Progenitor cell of endocrine pancreas (in vitro differentiated cells): ENCODE results near the gene NID1. TPM values are rescaled to one million over a fixed set of nuclear protein-coding genes. Genes with fewer than 3 reads are reported as not detected.
"Not testable (repeated sequence)": the region's sequence is repeated elsewhere in the genome, so short reads cannot be mapped to it uniquely, and the experiment has no call there.

Experiments used
- DNase-seq: peaks from one replicate; pipeline ENCODE4 v3.0.0; 2021; ENCODE audit warnings: low spot score; ENCODE audit not compliant: unreplicated experiment
- H3K27ac Mint-ChIP-seq: 2 replicates; pipeline ENCODE4 v1.8.0; 2021; ENCODE audit warnings: mild to moderate bottlenecking, moderate library complexity, mixed read lengths
- H3K27me3 Mint-ChIP-seq: 2 replicates; pipeline ENCODE4 v1.8.0; 2021; ENCODE audit warnings: mixed read lengths
- H3K36me3 Mint-ChIP-seq: 2 replicates; pipeline ENCODE4 v1.8.0; 2022; ENCODE audit warnings: mixed read lengths; ENCODE audit not compliant: insufficient read depth
- H3K4me1 Mint-ChIP-seq: 2 replicates; pipeline ENCODE4 v1.8.0; 2021; ENCODE audit warnings: low read depth, mixed read lengths
- H3K4me3 Mint-ChIP-seq: 2 replicates; pipeline ENCODE4 v1.8.0; 2021; ENCODE audit warnings: low read depth, mild to moderate bottlenecking, moderate library complexity, mixed read lengths
- H3K9me3 Mint-ChIP-seq: 2 replicates; pipeline ENCODE4 v1.8.0; 2021; ENCODE audit warnings: low read depth, mixed read lengths
- total RNA-seq: library from RNA; stranded (reverse); gene quantifications from 2 replicates; pipeline ENCODE4 v1.2.1, GENCODE V29; 2021
- TF ChIP-seq, protein P1 (sequence below): fragments of 200-600 bp; sonication (generic); IDR thresholded peaks from one replicate; pipeline ENCODE4 v1.5.0; 2021; ENCODE audit warnings: antibody characterized with exemption, mild to moderate bottlenecking; ENCODE audit not compliant: unreplicated experiment

The NID1 gene
- total RNA-seq, 1 donor from 2014 or later: 21.0 TPM

- Mint-ChIP-seq H3K4me1 (peaks cover 7% of the 10 kb centered on the region), H3K9me3 (peaks cover 5% of the 10 kb centered on the region)
- TF ChIP-seq, protein P1, sequence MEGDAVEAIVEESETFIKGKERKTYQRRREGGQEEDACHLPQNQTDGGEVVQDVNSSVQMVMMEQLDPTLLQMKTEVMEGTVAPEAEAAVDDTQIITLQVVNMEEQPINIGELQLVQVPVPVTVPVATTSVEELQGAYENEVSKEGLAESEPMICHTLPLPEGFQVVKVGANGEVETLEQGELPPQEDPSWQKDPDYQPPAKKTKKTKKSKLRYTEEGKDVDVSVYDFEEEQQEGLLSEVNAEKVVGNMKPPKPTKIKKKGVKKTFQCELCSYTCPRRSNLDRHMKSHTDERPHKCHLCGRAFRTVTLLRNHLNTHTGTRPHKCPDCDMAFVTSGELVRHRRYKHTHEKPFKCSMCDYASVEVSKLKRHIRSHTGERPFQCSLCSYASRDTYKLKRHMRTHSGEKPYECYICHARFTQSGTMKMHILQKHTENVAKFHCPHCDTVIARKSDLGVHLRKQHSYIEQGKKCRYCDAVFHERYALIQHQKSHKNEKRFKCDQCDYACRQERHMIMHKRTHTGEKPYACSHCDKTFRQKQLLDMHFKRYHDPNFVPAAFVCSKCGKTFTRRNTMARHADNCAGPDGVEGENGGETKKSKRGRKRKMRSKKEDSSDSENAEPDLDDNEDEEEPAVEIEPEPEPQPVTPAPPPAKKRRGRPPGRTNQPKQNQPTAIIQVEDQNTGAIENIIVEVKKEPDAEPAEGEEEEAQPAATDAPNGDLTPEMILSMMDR: no peak
Observed at GRCh38 chr1:236083650-236084385, 18.9 kb upstream of the NID1 start.

GRCh38 chr1:236082526-236082925 is 17.6 kb upstream of the NID1 start:
- TF ChIP-seq, protein P1: no peak
- H3K27me3 Mint-ChIP-seq: peaks cover 13% of the 10 kb centered on the region
- H3K36me3 Mint-ChIP-seq: no peaks in the 10 kb centered on the region
- H3K4me3 Mint-ChIP-seq: no peak overlapping the region
- peaks cover 7% of the 10 kb centered on the region for H3K4me1 Mint-ChIP-seq
- peaks cover 3% of the 10 kb centered on the region for H3K9me3 Mint-ChIP-seq
- no peak for DNase-seq
- no peak overlapping the region for H3K27ac Mint-ChIP-seq

More at GRCh38 chr1:236083650-236084385, 18.9 kb upstream of the NID1 start:
- H3K27me3 Mint-ChIP-seq: peaks cover 15% of the 10 kb centered on the region
- H3K36me3 Mint-ChIP-seq: no peaks in the 10 kb centered on the region
- H3K4me3 Mint-ChIP-seq: no peak overlapping the region
- DNase-seq: no peak
- no peak overlapping the region for H3K27ac Mint-ChIP-seq

DNA sequence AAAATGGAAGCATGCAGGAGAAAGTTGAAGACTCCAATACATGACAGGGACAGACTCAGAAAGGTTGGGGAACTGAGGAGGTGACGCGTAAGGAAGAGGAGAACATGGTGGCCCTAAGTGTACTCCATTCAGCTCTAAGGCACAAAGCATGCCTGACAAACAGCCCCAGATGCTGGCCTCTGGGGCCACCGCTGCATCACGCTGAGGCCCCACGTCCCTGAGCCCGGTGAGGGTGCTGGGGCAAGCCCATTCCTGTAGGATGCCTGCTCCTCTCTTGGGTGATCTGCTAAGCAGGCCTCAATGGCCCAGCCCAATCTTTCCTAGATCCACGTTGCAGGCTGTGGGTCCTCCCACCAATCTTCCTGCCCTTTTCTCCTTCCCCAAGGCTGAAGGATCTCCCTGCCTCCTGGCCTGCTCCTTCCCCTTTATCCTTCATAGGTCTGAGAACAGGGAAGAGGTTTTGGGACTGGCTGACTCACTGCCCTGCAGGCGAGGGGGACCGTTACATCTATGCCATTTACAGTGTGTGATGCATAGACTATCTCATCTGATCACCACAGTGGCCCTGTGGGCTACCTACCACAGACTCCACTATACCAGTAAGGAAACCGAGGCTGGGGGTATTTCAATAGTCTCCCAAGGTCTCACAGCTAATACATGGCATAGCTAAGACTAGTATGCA is 16.8 kb upstream of the NID1 start:
- no peak for DNase-seq
- H3K36me3 Mint-ChIP-seq: no peaks in the 10 kb centered on the region
- H3K27ac Mint-ChIP-seq: no peak overlapping the region
- peaks cover 2% of the 10 kb centered on the region for H3K9me3 Mint-ChIP-seq
- TF ChIP-seq, protein P1: no peak
- peaks cover 12% of the 10 kb centered on the region for H3K27me3 Mint-ChIP-seq
- H3K4me1 Mint-ChIP-seq: peaks cover 7% of the 10 kb centered on the region
- H3K4me3 Mint-ChIP-seq: no peak overlapping the region

GRCh38 chr1:236079703-236080102 is 14.8 kb upstream of the NID1 start:
- TF ChIP-seq, protein P1: no peak
- Mint-ChIP-seq H3K27me3 (peaks cover 12% of the 10 kb centered on the region), H3K4me1 (peaks cover 7% of the 10 kb centered on the region), H3K9me3 (peaks cover 2% of the 10 kb centered on the region), H3K4me3 (no peak overlapping the region), H3K27ac (no peak overlapping the region), H3K36me3 (no peaks in the 10 kb centered on the region)
- DNase-seq: no peak

DNA sequence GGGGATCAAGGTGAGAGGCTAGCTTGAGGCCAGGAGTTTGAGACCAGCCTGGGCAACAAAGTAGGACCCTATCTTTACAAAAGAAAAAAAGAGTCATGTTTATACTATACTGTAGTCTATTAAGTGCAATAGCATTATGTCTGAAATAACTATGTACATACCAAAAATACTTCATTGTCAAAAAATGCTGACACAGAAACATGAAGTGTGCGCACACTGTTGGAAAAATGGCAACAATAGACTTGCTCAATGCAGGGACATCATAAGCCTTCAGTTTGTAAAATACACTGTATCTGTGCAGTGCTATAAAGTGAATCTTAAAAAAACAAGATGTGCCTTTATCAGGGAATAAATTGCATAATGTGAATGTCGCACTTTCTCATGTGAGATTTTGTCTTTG is 14.1 kb upstream of the NID1 start:
- peaks cover 6% of the 10 kb centered on the region for H3K4me1 Mint-ChIP-seq
- H3K27ac Mint-ChIP-seq: no peak overlapping the region
- H3K27me3 Mint-ChIP-seq: peaks cover 9% of the 10 kb centered on the region
- H3K4me3 Mint-ChIP-seq: no peak overlapping the region
- H3K9me3 Mint-ChIP-seq: no peaks in the 10 kb centered on the region
- no peaks in the 10 kb centered on the region for H3K36me3 Mint-ChIP-seq
- TF ChIP-seq, protein P1: no peak
- no peak for DNase-seq

DNA sequence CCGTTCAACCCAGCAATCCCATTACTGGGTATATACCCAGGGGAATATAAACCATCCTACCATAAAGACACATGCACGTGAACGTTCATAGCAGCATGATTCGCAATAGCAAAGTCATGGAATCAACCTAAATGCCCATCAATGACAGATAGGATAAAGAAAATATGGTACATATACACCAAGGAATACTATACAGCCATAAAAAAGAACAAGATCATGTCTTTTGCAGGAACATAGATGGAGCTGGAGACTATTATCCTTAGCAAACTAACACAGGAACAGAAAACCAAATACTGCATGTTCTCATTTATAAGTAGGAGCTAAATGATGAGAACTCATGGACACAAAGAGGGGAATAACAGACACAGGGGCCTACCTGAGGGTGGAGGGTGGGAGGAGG is 13.2 kb upstream of the NID1 start:
- DNase-seq, H3K27ac Mint-ChIP-seq, H3K9me3 Mint-ChIP-seq, H3K4me3 Mint-ChIP-seq, H3K36me3 Mint-ChIP-seq, H3K27me3 Mint-ChIP-seq, H3K4me1 Mint-ChIP-seq: not testable (repeated sequence)
